ENCODE data around the gene FBXL14.

GRCh38 chr12:1575408-1576401, 18.7 kb downstream of the FBXL14 start:
- TF ChIP-seq, protein P1, sequence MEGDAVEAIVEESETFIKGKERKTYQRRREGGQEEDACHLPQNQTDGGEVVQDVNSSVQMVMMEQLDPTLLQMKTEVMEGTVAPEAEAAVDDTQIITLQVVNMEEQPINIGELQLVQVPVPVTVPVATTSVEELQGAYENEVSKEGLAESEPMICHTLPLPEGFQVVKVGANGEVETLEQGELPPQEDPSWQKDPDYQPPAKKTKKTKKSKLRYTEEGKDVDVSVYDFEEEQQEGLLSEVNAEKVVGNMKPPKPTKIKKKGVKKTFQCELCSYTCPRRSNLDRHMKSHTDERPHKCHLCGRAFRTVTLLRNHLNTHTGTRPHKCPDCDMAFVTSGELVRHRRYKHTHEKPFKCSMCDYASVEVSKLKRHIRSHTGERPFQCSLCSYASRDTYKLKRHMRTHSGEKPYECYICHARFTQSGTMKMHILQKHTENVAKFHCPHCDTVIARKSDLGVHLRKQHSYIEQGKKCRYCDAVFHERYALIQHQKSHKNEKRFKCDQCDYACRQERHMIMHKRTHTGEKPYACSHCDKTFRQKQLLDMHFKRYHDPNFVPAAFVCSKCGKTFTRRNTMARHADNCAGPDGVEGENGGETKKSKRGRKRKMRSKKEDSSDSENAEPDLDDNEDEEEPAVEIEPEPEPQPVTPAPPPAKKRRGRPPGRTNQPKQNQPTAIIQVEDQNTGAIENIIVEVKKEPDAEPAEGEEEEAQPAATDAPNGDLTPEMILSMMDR (IDR thresholded peaks at IDR 0.05) = no peak
- TF ChIP-seq POLR2AphosphoS5 (IDR thresholded peaks at IDR 0.05) (no peak), POLR2A (IDR thresholded peaks at IDR 0.05) (no peak)

Measured in gastroesophageal sphincter (tissue), 3 donors.